GM15510 (cell line): ENCODE data around the gene ZSCAN25.

Source experiments
- POLR2A ChIP-seq: IDR thresholded peaks from 3 replicates; pipeline ENCODE4 v1.6.1; 2011; ENCODE audit warnings: borderline replicate concordance; ENCODE audit not compliant: insufficient read length; ENCODE audit errors: extremely low read depth

ZSCAN25 gene

GRCh38 chr7:99606531-99606930 lies 10.2 kb upstream of the ZSCAN25 start:
- no peak for TF ChIP-seq POLR2A

- TF ChIP-seq POLR2A, result no peak
Observed at GRCh38 chr7:99607548-99607947, 9.2 kb upstream of the ZSCAN25 start.

GRCh38 chr7:99614495-99614894 lies 2.3 kb upstream of the ZSCAN25 start:
- no peak for TF ChIP-seq POLR2A

GRCh38 chr7:99615989-99616358 lies 772 bp upstream of the ZSCAN25 start:
- no peak for TF ChIP-seq POLR2A

GRCh38 chr7:99617192-99617781 lies 541 bp downstream of the ZSCAN25 start:
- TF ChIP-seq POLR2A, result no peak

GRCh38 chr7:99618726-99619125 lies 2.0 kb downstream of the ZSCAN25 start:
- TF ChIP-seq POLR2A, result no peak

GRCh38 chr7:99619571-99620130 lies 2.9 kb downstream of the ZSCAN25 start:
- no peak for TF ChIP-seq POLR2A

- TF ChIP-seq POLR2A, result no peak
Observed at GRCh38 chr7:99621271-99621670, 4.5 kb downstream of the ZSCAN25 start.

GRCh38 chr7:99622596-99622995 lies 5.8 kb downstream of the ZSCAN25 start:
- TF ChIP-seq POLR2A, result no peak

- no peak for TF ChIP-seq POLR2A
Observed at GRCh38 chr7:99623091-99623693, 6.4 kb downstream of the ZSCAN25 start.

- TF ChIP-seq POLR2A, result no peak
Observed at GRCh38 chr7:99623702-99624447, 7.1 kb downstream of the ZSCAN25 start.

- no peak for TF ChIP-seq POLR2A
Observed at GRCh38 chr7:99624484-99624883, 7.7 kb downstream of the ZSCAN25 start.

- no peak for TF ChIP-seq POLR2A
Observed at GRCh38 chr7:99625321-99625720, 8.6 kb downstream of the ZSCAN25 start.

- no peak for TF ChIP-seq POLR2A
Observed at GRCh38 chr7:99625961-99626360, 9.2 kb downstream of the ZSCAN25 start.

GRCh38 chr7:99626661-99627060 lies 9.9 kb downstream of the ZSCAN25 start:
- no peak for TF ChIP-seq POLR2A

- TF ChIP-seq POLR2A, result no peak
Observed at GRCh38 chr7:99627513-99627912, 10.8 kb downstream of the ZSCAN25 start.
